Lower leg skin (tissue), 4 donors: ENCODE measurements around the gene ZNF302. TPM values are rescaled to one million over a fixed set of nuclear protein-coding genes. Genes with fewer than 3 reads are reported as not detected.

Experiments used
- DNase-seq, 2 donors: peaks; one replicate each; pipeline ENCODE4 v3.0.0-alpha.2; 2019; ENCODE audit warnings: low spot score in 2 of 2
- H3K4me3 ChIP-seq: fragments of 200-600 bp; sonication (generic); 2 replicates; pipeline ENCODE4 v1.5.1; 2017; ENCODE audit warnings: mild to moderate bottlenecking, low read depth; ENCODE audit not compliant: poor library complexity, severe bottlenecking
- POLR2A ChIP-seq, 2 donors: fragments of 450-650 bp; IDR thresholded peaks; one replicate each; pipeline ENCODE4 v1.6.1; 2016 to 2017; ENCODE audit warnings: antibody characterized with exemption in 2 of 2, mild to moderate bottlenecking in 1 of 2, moderate library complexity in 1 of 2
- WGBS, 2 donors: methylation state at CpG; one replicate each; pipeline ENCODE4 v1.1.5; 2018; 5-methylcytosine and 5-hydroxymethylcytosine counted together
- intact Hi-C: fragments of 100-400 bp; cut with DNase I; formaldehyde crosslinking; loops from one replicate; pipeline ENCODE4 v1.15.0; 2023; ENCODE audit warnings: low total_unique reads
- total RNA-seq, 4 donors: library from RNA; depleted of rRNA; stranded (reverse); fragments of >200 nt; gene quantifications; one replicate each; pipeline ENCODE4 v1.1.0, GENCODE V29; 2016
- TF ChIP-seq, protein P1 (sequence below), 3 donors: fragments of 450-650 bp; IDR thresholded peaks; one replicate each; pipeline ENCODE4 v1.5.1; 2016; ENCODE audit warnings: antibody characterized with exemption in 3 of 3, mild to moderate bottlenecking in 3 of 3, moderate library complexity in 2 of 3

ZNF302 gene
- total RNA-seq, 4 donors from 2014 or later, result 9.2 to 21.4 (median 11.6) TPM

DNA sequence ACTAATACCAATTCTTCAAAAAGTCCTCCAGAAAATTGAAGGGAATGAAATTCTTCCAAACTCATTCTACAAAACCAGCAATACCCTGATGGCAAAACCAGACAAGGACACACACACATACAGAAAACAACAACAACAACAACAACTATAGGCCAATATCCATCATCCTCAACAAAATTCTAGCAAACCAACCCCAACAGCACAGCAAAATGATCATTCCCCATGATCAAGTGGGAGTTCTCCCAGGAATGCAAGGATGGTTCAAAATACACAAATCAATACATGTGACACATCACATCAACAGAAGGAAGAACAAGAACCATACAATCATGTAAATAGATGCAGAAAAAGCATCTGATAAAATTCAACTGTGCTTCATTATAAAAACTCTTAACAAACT, 37.9 kb downstream of the ZNF302 start:
- intact Hi-C loops, result loop anchor here (10.0 kb wide), 2 partner anchors 81 to 941 kb away; no protein-coding TSS in a partner anchor
- TF ChIP-seq, protein P1, sequence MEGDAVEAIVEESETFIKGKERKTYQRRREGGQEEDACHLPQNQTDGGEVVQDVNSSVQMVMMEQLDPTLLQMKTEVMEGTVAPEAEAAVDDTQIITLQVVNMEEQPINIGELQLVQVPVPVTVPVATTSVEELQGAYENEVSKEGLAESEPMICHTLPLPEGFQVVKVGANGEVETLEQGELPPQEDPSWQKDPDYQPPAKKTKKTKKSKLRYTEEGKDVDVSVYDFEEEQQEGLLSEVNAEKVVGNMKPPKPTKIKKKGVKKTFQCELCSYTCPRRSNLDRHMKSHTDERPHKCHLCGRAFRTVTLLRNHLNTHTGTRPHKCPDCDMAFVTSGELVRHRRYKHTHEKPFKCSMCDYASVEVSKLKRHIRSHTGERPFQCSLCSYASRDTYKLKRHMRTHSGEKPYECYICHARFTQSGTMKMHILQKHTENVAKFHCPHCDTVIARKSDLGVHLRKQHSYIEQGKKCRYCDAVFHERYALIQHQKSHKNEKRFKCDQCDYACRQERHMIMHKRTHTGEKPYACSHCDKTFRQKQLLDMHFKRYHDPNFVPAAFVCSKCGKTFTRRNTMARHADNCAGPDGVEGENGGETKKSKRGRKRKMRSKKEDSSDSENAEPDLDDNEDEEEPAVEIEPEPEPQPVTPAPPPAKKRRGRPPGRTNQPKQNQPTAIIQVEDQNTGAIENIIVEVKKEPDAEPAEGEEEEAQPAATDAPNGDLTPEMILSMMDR (IDR thresholded peaks at IDR 0.05), result no peak
- no peak for TF ChIP-seq POLR2A (IDR thresholded peaks at IDR 0.05)
- no peak overlapping the region for H3K4me3 ChIP-seq
- no peak for DNase-seq

DNA sequence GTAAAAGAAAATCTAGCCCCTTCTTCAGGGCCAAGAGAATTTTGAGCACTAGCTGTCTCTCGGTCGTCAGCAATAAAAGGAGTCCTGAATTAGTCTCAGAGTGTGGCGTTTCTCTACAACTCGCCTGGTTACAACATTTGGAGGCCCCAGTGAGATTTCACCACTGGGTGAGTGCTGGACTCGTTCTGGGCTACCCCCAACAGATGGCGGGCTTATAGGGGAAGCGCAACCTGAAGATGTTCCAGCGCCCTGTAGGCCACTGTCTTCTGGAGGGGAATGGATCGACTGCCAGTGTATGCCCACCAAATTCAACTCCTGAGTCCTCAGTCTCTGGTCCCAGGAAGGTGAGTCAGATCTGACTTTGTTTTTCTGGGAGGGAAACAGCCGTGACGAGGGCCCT, 44.9 kb downstream of the ZNF302 start:
- 49 to 53% methylated on average over 11 of the region's 11 CpGs for WGBS, 2 donors
- intact Hi-C loops, result no loop called here
- TF ChIP-seq, protein P1 (IDR thresholded peaks at IDR 0.05), result no peak
- no peak for TF ChIP-seq POLR2A (IDR thresholded peaks at IDR 0.05)
- H3K4me3 ChIP-seq, result no peak overlapping the region
- no peak for DNase-seq

DNA sequence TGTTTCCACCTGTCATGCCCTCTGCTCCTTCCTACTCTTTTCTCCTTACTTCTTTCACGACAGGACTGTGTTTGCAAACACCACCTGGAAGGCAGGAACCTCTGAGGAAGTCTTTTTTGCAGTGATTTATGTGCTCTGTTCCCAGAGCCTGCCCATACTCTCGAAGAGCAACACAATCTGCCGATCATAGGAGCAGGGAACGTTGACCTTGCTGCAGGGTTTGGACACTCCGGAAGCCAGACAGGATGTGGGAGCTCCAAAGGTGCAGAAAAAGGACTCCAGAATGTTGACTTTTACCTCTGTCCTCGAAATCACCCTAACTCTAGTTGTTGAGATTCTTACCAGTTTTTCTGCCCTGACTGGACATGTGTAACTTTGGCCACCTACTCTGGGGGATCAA, 47.9 kb downstream of the ZNF302 start:
- H3K4me3 ChIP-seq, result no peak overlapping the region
- intact Hi-C loops, result no loop called here
- 29 to 30% methylated on average over 6 of the region's 6 CpGs for WGBS, 2 donors
- no peak for DNase-seq
- TF ChIP-seq, protein P1 (IDR thresholded peaks at IDR 0.05), result no peak
- no peak for TF ChIP-seq POLR2A (IDR thresholded peaks at IDR 0.05)

DNA sequence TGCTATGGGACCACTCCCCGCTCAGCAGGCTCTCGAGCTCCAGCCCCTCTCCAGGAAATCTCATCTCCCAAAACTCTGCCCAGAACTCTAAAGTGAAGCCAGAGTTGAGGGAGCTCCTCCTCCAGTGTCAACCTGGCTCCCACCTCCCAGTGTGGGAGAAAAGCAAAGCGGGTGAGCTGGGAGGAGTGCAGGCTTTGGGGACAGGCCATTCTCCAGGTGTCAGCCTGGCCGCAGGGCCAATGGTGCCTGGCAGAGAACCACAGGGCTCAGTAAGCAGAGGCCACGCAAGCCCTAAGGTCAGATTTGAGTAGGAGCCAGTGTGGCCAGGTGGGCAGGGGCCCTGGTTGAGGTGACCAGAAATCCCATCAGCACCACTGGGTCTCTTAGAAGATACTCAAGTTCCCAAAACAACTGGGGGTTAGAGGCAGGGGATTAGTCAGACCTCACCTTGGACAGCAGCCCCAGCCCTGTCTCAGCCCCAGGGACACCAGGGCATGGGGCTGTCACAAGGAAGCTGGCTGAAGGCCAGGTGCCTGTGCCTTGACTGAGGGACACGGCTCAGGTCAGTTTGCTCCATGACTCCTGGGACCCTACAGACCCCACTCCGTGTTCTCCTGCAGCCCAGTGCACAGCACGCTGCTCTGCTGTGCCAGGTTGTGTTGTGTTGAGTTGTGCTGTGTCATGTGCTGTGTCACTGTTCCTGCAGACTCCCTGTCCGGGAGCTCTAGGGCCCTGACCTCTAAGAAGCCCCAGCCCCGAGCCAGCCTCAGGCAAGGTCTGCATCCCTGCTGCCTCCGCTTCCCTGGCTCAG, 53.7 kb downstream of the ZNF302 start:
- no peak overlapping the region for H3K4me3 ChIP-seq
- DNase-seq, result no peak
- no peak for TF ChIP-seq POLR2A (IDR thresholded peaks at IDR 0.05)
- TF ChIP-seq, protein P1 (IDR thresholded peaks at IDR 0.05), result no peak
- intact Hi-C loops, result no loop called here
- 78 to 92% methylated on average over 11 of the region's 11 CpGs for WGBS, 2 donors

DNA sequence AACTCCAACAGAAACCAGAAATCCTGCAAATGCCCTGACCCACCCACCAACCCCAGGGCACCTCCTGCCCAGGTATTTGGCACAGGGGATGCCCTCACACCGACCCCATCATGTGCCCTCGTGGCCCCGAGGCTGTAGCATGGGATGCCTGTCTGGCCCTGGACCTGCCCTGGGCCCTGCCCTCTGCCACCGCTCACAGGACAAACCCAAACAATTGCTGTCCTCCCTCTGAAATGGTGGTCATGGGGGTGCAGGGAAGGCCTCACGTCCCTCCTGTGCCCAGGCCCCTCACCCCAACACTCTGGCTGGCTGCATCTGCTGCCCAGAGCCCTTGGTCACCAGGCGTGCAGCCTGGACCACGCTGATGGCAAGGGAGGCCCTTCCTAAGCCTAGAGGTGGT, 54.5 kb downstream of the ZNF302 start:
- intact Hi-C loops, result no loop called here
- no peak for DNase-seq
- TF ChIP-seq, protein P1 (IDR thresholded peaks at IDR 0.05), result no peak
- TF ChIP-seq POLR2A (IDR thresholded peaks at IDR 0.05), result no peak
- WGBS, 2 donors, result 76 to 80% methylated on average over 6 to 7 of the region's 7 CpGs
- H3K4me3 ChIP-seq, result no peak overlapping the region
